GM21619 (cell line): ENCODE data around the gene THSD7A.

Source experiments
- ATAC-seq: cut with Tn5 transposase; IDR thresholded peaks from one replicate; pipeline ENCODE4 v1.9.1; 2021; ENCODE audit not compliant: unreplicated experiment

Gene THSD7A

GRCh38 chr7:11831736-11832495 lies at the start of gene THSD7A:
Gene THSD7A, minus strand, starts transcription at chr7:11832198. Its CDS starts 252 bp downstream, at chr7:11831946.
- ATAC-seq = no peak

- no peak for ATAC-seq
Observed at GRCh38 chr7:11881680-11882079, 49.7 kb upstream of the THSD7A start.

- ATAC-seq = no peak
Observed at GRCh38 chr7:11875635-11876034, 43.6 kb upstream of the THSD7A start.

- no peak for ATAC-seq
Observed at GRCh38 chr7:11865671-11866070, 33.7 kb upstream of the THSD7A start.

GRCh38 chr7:11858622-11859302 lies 26.8 kb upstream of the THSD7A start:
- ATAC-seq = no peak

GRCh38 chr7:11858026-11858425 lies 26.0 kb upstream of the THSD7A start:
- no peak for ATAC-seq

- ATAC-seq = no peak
Observed at GRCh38 chr7:11848251-11848650, 16.3 kb upstream of the THSD7A start.

- ATAC-seq = no peak
Observed at GRCh38 chr7:11847336-11847735, 15.3 kb upstream of the THSD7A start.

- no peak for ATAC-seq
Observed at GRCh38 chr7:11846361-11846955, 14.5 kb upstream of the THSD7A start.

- ATAC-seq = no peak
Observed at GRCh38 chr7:11843113-11843765, 11.2 kb upstream of the THSD7A start.

GRCh38 chr7:11841657-11842056 lies 9.7 kb upstream of the THSD7A start:
- ATAC-seq = no peak

GRCh38 chr7:11835260-11835659 lies 3.3 kb upstream of the THSD7A start:
- ATAC-seq = no peak

GRCh38 chr7:11833431-11833830 lies 1.4 kb upstream of the THSD7A start:
- ATAC-seq = no peak

- ATAC-seq = no peak
Observed at GRCh38 chr7:11831156-11831735, 752 bp downstream of the THSD7A start.

GRCh38 chr7:11830582-11831155 lies 1.3 kb downstream of the THSD7A start:
- no peak for ATAC-seq

- no peak for ATAC-seq
Observed at GRCh38 chr7:11829954-11830353, 2.0 kb downstream of the THSD7A start.

- ATAC-seq = no peak
Observed at GRCh38 chr7:11819947-11820346, 12.1 kb downstream of the THSD7A start.

GRCh38 chr7:11819271-11819670 lies 12.7 kb downstream of the THSD7A start:
- no peak for ATAC-seq

GRCh38 chr7:11818281-11818680 lies 13.7 kb downstream of the THSD7A start:
- ATAC-seq = no peak

- ATAC-seq = no peak
Observed at GRCh38 chr7:11817111-11817740, 14.8 kb downstream of the THSD7A start.
